GF-D8 (cell line): ENCODE results near the gene C1QTNF1.
"Not testable (repeated sequence)": the region's sequence is repeated elsewhere in the genome, so short reads cannot be mapped to it uniquely, and the experiment has no call there.

Experiments used
- DNase-seq: peaks from one replicate; lab custom pipeline; 2025; lab: John Stamatoyannopoulos, UW

The C1QTNF1 gene

DNA sequence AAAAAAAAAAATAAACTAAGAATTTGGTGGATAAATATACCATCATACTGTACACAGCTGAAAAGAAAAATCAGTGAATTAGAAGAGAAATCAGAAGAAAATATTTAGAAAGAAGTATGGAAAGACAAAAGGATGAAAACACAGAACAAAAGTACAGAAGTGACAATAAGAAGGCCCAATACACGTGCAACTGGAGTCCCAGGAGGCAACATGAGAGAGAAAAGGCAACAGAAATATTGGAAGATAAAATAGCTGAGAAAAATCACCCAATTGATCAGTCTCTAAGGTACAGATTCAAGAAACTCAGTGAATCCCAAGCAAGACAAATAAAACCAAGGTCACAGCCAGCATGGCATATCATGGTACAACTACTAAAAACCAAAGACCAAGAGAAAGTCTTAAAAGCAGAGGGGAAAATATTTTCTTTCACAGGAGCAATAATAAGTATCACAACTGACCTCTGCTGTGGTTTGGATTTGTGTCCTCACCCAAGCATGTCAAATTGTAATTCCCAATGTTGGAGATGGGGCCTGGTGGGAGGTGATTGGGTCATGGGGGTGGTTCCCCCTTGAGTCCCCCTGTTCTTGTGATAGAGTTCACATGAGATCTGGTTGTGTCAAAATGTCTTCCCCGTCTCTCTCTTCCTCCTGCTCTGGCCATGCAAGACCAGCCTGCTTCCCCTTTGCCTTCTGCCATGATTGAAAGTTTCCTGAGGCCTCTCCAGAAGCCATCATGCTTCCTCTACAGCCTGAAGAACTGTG lies 30.4 kb downstream of the C1QTNF1 start:
- no peak for DNase-seq

DNA sequence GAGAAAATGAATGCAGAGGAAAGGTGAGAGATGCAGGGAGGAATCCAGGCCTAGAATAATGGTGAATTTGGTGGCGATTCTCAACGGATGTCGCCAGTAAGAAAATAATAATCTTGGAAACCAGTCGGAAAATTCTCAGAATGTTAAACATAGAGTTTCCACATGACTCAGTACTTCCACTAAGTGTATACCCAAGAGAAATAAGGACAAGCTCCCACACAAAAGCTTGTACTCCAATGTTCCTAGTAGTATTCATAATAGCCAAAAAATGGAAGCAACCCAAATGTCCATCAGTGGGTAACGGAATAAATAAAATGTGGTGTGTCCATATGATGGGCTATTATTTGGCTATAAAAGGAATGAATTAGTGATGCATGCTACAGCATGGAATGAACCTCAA lies 31.2 kb downstream of the C1QTNF1 start:
- DNase-seq: no peak

DNA sequence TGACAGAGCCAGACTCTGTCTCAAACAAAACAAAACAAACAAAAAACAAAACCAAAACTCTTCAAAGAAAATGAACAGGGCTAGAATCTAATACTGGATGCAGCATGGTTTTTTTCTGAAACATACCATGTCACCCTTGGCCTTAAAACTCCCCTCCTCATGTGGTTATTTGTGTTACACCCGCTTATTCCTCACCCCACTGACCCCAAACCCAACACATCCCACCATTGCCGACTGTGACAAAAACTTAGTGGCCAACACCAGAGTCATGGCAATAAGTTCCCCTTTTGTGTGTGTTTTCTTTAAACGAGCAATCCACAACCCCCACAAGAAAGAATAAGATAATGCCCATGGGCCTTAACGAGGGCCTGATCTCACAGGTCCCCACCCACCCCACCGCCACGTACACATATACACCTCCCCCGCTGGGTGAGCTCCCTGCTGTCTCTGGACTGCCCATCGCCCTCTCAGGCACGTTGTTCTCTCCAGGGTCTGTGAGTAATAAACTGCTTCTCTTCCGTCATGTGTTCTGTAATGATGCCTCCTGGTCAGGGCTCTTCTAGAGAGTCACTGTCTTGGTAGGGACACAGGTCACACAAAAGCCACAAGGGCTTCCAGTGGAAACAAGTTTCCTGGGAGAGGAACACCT lies 33.9 kb downstream of the C1QTNF1 start:
- DNase-seq: no peak

DNA sequence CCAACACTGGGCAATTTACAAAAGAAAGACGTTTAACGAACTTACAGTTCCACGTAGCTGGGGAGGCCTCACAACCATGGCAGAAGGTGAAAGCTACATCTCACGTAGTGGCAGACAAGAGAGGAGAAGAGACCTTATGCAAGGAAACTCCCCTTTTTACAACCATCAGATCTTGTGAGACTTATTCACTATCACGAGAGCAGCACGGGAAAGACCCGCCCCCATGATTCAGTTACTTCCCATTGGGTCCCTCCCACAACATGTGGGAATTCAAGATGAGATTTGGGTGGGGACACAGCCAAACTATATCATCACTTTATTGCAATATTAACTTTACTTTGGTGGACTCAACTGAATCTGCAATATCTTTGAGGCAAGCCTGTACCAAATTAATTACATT lies 38.7 kb downstream of the C1QTNF1 start:
- no peak for DNase-seq

DNA sequence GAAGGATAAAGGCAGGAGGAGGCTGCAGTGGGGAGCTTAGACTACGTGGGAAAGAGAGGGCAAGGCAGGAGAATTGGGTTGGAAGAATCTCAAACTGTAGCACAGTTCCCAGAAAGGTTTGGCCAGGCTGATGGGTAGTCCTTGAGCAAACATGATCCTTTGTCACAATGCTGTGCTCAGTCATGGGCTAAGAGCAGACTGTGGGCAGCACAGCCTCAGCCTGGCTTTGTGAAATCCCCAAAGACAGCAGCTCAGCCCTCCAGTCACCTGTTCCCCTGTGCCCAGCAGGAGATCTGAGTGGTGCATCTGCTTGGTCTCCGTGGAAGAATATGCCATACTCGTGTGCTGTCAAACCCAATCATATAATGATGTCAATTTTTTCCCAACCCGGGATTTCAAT lies 40.1 kb downstream of the C1QTNF1 start:
- no peak for DNase-seq

DNA sequence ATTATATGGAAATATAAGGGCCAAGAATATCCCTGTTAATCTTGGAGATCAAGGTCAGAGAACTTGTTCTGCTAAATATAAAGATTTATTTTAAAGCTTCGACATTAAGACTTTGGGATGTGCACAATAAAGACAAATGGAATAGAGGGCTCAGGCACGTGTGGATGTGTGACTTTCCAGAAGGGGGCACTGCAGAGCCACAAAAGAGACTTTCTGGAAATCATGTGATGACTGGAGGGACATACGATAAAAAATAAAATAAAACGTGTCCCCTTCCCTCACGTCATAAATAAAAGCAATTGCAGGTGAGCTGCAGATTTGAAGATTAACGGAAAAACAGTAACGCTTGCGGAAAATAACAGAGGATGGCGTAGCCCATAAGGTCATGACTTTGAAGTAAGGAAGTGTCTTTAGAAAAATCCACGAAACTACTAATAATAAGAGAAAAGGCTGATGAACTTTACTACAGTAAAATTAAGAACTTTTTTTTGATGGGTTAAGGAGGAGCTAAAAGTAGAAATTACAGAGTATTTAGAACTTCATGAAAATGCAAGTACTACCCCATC lies 41.2 kb downstream of the C1QTNF1 start:
- no peak for DNase-seq

DNA sequence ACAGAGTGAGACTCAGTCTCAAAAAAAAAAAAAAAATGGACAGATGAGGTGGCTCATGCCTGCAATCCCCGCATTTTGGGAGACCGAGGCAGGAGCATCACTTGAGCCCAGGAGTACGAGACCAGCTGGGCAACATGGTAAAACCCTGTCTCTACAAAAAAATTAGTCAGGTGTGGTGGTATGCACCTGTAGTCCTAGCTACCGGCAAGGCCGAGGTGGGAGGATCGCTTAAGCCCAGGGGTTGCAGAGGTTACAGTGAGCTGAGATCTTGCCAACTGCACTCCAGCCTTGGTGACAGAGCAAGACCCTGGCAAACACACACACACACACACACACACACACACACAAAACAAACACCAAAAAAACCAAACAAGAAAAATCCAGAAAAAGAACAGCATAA lies 43.0 kb downstream of the C1QTNF1 start:
- DNase-seq: no peak

DNA sequence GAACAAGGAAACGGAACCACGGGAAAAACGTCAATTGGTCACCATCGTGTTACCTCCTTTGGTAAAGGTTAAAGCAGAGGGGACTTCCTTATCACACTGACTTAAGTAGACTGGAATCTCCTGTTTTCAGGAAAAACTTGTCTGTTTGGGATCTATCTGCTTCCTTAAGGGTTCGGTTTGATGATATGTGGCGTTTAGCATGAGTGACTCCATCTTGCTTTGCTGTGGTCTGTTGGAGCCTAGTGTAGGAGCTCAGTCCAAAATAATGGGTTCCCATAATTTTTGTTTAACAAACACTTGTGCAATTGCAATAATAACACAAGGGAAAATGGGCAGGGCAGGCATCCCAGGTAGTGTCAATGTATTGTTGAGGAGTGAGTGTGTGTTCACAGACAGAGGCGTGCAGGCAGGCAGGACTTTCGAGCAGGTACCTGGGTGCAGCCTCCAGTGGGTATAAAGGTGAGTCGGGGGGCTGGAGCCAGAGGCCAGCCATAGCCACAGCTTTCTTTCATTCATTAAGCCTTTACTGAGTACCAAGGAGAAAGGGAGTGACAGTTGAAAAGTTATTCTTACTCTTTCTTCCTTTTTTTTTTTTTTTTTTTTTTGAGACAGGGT lies 46.4 kb downstream of the C1QTNF1 start:
- DNase-seq: no peak

DNA sequence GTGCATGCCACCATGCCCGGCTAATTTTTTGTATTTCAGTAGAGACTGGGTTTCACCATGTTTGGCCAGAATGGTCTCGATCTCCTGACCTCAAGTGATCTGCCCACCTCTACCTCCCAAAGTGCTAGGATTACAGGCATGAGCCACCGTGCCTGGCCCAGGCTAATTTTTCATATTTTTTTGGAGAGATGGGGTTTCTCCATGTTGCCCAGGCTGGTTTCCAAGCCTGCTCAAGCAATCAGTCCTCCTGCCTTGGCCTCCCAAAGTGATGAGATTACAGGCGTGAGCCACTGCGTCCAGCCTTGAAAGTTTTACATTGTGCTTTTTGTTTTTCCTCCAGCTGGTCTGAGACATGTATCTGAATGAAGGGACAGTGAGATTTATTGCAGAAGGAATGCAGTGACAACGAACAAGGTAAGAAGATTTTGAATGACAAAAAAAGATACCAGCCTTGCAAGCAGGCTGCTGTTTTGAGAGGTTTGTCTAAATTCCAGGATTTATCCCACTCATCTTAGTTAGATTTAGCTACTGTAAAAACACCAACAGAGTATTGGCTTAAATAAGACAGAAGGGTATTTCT lies 47.3 kb downstream of the C1QTNF1 start:
- no peak for DNase-seq

DNA sequence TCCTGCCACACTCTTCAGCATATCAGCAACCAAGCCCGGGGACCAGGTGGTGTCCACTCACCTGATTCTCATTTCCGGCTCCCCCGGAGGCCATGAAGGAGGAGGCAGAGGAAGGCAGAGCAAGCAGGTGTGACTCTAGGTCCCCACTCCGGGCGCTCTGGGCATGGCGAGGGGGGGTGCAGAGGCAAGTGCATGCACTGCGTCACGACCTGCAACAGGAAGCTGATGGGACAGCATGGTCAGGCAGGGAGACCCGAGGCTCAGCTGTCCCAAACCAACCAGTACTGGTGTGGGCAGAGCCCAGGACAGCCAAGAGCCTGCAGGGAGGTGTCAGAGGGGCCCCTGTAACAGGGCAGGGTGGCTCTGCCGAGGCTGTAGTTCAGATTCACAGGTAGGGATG lies 48.6 kb downstream of the C1QTNF1 start:
- no peak for DNase-seq

DNA sequence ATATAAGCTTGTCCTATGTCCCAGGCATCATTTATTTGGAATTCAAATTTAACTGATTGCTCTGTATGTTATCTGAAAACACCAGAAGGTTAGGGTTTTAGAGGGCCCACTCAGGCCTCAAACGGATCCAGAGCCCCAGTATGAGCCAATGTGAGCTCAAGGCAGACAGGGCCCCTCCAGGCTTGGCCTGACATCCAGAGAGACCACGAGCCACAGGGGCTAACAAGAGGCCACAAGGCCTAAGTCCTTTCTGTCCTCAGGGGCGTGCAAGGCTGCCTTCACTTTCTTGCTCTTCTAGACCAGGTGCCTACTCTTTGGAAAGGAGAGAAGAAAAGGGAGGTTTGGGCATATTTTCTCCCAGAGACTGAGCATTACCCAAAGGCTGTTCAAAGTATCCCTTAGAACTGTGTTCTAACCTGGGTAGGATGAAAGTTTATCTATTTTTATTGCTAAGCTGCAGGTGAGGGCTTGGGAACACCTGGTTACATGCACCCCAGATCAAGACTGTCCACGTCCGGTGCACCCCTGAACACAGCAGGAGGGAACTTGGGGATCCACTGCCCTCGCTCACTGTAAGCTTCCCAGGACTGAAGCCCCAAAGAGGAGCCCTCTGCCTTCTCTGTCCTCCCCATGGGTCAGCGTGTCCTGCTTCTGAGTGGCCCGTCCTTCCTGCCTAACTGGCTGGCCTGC lies 49.2 kb downstream of the C1QTNF1 start:
- DNase-seq: no peak

DNA sequence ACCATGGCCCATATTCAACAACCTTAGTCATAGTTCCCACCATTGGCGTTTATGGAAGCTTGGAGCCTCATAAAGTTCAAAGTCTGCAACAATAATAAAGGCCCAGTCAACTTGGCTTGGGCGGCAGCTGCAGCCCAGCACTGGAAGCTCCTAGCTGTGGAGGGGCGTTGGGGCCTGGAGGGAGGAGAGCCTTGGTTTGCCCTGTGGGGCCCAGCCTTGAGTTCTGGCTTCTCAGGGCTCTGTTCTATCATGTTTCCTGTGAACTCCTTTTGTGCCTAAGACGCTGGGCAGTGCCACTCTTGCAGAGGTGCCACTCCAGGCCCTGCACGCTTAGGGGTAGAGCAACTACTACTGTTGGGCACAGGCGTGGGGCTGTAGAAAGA lies 49.7 kb downstream of the C1QTNF1 start:
- DNase-seq: no peak

DNA sequence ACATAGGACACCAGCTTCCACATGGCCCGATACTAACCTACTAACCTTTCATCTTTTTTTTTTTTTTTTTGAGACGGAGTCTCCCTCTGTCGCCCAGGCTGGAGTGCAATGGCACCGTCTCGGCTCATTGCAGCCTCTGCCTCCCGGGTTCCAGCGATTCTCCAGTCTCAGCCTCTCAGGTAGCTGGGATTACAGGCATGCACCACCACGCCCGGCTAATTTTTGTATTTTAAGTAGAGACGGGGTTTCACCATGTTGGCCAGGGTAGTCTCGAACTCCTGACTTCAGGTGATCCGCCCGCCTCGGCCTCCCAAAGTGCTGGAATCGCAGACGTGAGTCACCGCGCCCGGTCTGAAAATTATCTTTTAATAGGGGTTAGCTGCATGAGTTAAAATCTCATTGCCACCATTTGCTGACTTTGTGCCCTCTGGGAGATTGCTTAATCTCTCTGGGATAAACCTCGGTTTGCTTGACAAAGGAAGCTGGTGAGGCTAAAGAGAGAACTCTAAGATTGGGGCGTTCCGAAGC lies 50.2 kb downstream of the C1QTNF1 start:
- DNase-seq: not testable (repeated sequence)

DNA sequence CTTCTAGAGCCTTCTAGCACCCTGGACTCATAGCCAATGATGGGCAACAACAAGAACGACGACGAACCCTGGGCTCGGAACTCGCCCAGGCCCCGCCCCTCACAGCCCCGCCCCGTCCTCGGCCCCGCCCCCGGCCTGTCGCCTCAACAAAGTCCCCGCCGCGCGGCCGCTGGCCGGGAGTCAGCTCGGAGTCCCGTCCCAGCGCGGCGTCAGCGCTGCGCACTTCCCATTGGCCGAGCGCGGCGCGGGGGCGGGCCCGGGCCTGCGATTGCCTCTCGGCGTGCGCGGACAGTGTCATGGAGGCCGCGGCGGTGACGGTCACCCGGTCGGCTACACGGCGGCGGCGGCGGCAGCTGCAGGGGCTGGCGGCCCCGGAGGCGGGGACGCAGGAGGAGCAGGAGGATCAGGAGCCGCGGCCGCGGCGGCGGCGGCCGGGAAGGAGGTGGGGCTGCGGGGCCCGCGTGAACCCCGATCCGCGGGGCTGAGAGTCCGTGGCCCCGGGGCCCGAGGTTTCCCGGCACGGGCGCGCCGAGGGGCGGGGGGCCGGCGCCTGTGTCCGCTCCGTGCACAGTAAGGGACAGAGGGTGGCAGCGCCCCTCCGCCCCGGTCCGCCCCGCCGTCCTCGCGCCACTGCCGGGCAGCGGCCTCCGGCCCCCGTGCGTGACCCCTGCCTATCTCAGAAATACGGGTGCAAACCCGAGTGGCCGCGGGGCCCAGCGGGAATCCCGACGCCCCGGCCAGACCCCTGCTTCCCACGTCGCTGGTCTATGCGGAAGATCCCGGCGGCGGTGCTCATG lies 50.9 kb downstream of the C1QTNF1 start, which contains the start of gene ENGASE:
Gene ENGASE, plus strand, starts transcription at position 176 of the 797 bp plus-strand sequence. Its CDS starts 121 bp downstream, at position 297.
- peak; percentile 88 for DNase-seq

DNA sequence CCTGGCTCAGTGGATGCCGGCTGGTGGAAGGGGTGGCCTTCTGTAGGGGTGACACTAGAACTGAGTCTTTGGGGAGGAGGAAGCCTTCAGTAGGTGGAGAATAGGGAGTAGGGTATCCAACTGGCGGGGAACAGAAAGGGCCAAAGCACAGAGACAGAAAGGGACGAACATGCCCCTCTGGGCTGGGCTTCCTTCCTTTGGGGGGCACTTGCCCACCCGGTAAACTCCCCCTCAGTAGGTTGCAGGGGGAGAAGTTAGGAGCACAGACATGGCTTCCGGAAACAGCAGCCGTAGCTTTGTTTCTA lies 51.4 kb downstream of the C1QTNF1 start:
- no peak for DNase-seq

DNA sequence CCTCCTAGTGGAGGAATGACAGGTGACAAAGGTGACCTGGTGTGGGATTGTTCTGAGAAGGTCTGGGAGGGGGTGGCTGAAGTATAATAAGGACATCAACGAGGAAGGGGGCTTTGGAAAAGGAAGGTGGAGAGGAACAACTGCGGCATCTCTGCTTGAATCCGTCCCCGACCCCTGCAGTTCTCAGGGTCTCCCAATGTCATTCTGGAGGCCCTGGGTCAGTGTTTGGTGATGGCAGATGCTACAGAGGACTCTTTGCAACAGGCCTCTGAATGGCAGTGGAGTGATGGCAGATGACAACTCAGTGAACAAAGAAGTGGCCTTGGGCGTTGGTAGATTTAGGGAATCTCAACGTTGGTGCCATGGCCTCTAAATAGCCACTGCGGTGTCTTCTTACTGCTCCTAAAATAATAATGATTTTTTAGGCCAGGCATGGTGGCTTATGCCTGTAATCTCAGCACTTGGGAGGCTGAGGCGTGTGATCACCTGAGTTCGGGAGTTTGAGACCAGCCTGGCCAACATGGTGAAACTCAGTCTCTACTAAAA lies 52.0 kb downstream of the C1QTNF1 start:
- no peak for DNase-seq

DNA sequence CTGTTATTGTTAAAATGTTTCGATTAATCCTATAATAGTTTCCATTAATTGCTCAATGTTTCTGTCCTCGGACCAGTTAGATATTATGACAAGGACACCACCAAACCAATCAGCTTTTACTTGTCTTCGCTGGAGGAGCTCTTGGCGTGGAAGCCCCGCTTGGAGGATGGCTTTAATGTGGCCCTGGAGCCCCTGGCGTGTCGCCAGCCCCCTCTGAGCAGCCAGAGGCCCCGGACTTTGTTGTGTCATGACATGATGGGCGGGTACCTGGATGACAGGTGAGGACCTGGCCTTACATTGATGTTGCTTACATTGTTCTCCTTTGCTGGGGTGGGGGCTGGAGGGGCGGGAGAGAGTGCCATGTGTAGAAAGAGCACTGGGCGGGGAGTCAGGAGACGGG lies 53.6 kb downstream of the C1QTNF1 start:
- no peak for DNase-seq

DNA sequence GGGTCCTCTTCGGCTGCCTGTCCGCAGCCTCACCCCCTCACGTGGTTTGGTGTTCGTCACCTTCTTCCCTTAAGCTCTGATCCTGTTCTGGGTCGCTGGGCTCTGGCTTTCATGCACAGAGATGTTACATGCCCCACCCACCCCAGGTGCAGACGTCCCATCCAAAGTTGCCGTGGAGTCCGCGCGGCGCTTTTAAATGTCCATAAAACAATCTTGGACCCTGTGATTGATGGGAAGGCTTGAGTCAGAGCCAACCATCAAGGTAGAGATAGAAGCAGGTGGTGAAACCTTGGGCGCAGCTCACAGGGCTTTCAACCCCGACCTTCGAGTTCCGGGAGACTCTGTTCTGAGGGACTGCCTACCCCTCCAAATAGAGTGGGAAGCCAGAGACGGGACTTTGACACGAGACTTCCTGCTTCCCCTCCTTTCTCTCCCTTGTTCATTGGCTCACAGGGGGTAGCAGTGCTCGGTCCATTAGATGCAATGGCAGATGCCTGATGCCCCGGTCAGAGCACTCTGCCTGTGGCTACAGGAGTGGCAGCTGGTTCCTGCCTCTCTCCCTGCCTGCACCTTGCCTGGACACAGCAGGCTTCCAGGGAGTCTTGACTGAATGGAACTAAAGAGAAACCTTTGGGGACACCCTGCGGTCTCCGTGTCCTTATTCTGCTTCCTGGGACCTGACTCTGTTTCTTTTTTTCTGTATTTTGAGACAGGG lies 54.7 kb downstream of the C1QTNF1 start:
- DNase-seq: no peak

DNA sequence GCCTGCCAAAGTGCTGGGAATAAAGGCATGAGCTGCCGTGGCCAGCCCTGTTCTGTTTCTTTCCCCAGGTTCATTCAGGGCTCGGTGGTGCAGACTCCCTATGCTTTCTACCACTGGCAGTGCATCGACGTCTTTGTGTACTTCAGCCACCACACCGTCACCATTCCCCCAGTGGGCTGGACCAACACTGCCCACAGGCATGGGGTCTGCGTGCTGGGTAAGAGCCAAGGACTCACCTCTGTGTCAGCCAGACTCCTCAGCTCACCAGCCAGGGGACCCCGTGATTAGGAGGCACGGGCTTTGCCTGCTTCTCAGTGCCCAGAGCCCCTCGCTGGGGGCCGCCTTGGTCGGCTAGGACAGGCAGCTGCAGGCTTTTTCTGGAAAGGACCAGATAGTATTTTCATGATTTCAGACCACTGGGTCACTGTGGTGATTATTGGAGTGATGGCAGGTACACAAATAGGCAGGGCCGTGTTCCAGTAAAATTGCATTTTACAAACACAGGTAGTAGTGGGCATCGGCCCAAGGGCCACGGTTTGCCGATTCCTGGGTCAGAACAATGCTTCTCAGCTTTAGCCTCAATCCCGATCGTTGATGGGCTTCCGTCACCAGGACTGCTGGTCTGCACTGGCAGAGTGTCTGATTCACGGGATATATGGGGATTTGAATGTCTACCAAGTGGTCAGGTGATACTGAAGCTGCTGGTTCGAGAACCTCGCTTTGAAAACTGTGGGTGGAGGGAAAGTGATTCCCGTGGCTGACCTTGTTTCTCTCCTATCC lies 55.6 kb downstream of the C1QTNF1 start:
- no peak for DNase-seq
